ENCODE measurements around the gene SPATA3. TPM values are rescaled to one million over a fixed set of nuclear protein-coding genes. Genes with fewer than 3 reads are reported as not detected.

Gene SPATA3
- total and polyA plus RNA-seq, 2 of the 13 experiments (the other 11 are each of a cell fraction or from before 2014, with no cell fraction given): not detected

DNA sequence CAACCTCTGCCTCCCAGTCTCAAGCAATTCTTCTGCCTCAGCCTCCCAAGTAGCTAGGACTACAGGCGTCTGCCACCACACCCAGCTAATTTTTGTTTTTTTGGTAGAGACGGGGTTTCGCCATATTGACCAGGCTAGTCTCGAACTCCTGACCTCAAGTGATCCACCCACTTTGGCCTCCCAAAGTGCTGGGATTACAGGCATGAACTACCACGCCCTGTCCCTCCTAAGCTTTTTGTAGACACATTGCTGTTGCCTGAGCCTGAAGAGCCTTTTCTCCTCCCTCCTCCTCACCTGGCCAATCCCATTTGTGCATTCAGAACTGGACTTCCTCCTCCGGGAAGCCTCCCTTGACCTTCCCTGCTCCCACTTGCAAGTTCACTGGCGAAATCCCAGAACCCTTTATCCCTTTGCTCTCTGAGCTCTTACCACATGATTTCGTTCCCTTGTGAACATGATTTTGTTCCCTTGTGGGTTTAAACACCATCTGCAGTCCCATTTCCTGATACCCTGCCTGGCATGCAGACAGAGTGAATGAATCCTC is 44.0 kb downstream of the SPATA3 start (continued):
- TF ChIP-seq ZNF558 (CRISPR knock-in tag; IDR thresholded peaks at IDR 0.05; ENCODE audit: borderline replicate concordance): no peak
- peak; percentile 51; the same call in 1 of the 2 replicates for TF ChIP-seq NFYC (CRISPR knock-in tag; IDR thresholded peaks at IDR 0.05)
- peak; percentile 71 for TF ChIP-seq ZNF7 (CRISPR knock-in tag; IDR thresholded peaks at IDR 0.05)
- TF ChIP-seq ZSCAN12 (CRISPR knock-in tag; IDR thresholded peaks at IDR 0.05): no peak
- TF ChIP-seq KLF6 (CRISPR knock-in tag; IDR thresholded peaks at IDR 0.05): no peak
- TF ChIP-seq, protein P1, sequence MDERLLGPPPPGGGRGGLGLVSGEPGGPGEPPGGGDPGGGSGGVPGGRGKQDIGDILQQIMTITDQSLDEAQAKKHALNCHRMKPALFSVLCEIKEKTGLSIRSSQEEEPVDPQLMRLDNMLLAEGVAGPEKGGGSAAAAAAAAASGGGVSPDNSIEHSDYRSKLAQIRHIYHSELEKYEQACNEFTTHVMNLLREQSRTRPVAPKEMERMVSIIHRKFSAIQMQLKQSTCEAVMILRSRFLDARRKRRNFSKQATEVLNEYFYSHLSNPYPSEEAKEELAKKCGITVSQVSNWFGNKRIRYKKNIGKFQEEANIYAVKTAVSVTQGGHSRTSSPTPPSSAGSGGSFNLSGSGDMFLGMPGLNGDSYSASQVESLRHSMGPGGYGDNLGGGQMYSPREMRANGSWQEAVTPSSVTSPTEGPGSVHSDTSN (CRISPR knock-in tag; IDR thresholded peaks at IDR 0.05): no peak
- TF ChIP-seq SUZ12 (IDR thresholded peaks at IDR 0.05; ENCODE audit: low read depth, low read length): no peak
- no peak for TF ChIP-seq ATF7-NPFF (CRISPR knock-in tag; IDR thresholded peaks at IDR 0.05; ENCODE audit: low read depth)
- TF ChIP-seq, protein P2, sequence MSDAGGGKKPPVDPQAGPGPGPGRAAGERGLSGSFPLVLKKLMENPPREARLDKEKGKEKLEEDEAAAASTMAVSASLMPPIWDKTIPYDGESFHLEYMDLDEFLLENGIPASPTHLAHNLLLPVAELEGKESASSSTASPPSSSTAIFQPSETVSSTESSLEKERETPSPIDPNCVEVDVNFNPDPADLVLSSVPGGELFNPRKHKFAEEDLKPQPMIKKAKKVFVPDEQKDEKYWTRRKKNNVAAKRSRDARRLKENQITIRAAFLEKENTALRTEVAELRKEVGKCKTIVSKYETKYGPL (CRISPR knock-in tag; IDR thresholded peaks at IDR 0.05): no peak
- no peak for TF ChIP-seq MIXL1 (CRISPR knock-in tag; IDR thresholded peaks at IDR 0.05)
- no peak; the same call in 1 of the 2 replicates for TF ChIP-seq GABPB1 (CRISPR knock-in tag; IDR thresholded peaks at IDR 0.05)
- TF ChIP-seq, protein P3, sequence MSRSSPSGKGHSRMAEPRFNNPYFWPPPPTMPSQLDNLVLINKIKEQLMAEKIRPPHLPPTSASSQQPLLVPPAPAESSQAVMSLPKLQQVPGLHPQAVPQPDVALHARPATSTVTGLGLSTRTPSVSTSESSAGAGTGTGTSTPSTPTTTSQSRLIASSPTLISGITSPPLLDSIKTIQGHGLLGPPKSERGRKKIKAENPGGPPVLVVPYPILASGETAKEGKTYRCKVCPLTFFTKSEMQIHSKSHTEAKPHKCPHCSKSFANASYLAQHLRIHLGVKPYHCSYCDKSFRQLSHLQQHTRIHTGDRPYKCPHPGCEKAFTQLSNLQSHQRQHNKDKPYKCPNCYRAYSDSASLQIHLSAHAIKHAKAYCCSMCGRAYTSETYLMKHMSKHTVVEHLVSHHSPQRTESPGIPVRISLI (CRISPR knock-in tag; IDR thresholded peaks at IDR 0.05; ENCODE audit: borderline replicate concordance): peak; percentile 68
- TF ChIP-seq SKI (IDR thresholded peaks at IDR 0.05; ENCODE audit: partially characterized antibody): peak; percentile 47
- no peak; the same call in 1 of the 2 replicates for TF ChIP-seq FOXC1 (CRISPR knock-in tag; IDR thresholded peaks at IDR 0.05; ENCODE audit: borderline replicate concordance)
- no peak for TF ChIP-seq GPN1 (CRISPR knock-in tag; IDR thresholded peaks at IDR 0.05; ENCODE audit: borderline replicate concordance)
- peak; percentile 99 for TF ChIP-seq ZFP36 (IDR thresholded peaks at IDR 0.05; ENCODE audit: borderline replicate concordance, low read depth, low read length, partially characterized antibody)
- TF ChIP-seq SRF (IDR thresholded peaks at IDR 0.05; ENCODE audit: low read depth, low read length): no peak
- TF ChIP-seq HOXA3 (CRISPR knock-in tag; IDR thresholded peaks at IDR 0.05): no peak
- TF ChIP-seq POLR2A (IDR thresholded peaks at IDR 0.05; ENCODE audit: insufficient read depth in 1 of 2, low read depth in 2 of 2, low read length in 2 of 2): peak in 1 of 2 experiments; percentile 55; a peak in 2 of 4 replicates
- TF ChIP-seq ZNF367 (CRISPR knock-in tag; IDR thresholded peaks at IDR 0.05; ENCODE audit: borderline replicate concordance): no peak
- TF ChIP-seq, protein P4, sequence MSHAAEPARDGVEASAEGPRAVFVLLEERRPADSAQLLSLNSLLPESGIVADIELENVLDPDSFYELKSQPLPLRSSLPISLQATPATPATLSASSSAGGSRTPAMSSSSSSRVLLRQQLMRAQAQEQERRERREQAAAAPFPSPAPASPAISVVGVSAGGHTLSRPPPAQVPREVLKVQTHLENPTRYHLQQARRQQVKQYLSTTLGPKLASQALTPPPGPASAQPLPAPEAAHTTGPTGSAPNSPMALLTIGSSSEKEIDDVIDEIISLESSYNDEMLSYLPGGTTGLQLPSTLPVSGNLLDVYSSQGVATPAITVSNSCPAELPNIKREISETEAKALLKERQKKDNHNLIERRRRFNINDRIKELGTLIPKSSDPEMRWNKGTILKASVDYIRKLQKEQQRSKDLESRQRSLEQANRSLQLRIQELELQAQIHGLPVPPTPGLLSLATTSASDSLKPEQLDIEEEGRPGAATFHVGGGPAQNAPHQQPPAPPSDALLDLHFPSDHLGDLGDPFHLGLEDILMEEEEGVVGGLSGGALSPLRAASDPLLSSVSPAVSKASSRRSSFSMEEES (CRISPR knock-in tag; IDR thresholded peaks at IDR 0.05): peak; percentile 62; the same call in 1 of the 2 replicates
- TF ChIP-seq, protein P5, sequence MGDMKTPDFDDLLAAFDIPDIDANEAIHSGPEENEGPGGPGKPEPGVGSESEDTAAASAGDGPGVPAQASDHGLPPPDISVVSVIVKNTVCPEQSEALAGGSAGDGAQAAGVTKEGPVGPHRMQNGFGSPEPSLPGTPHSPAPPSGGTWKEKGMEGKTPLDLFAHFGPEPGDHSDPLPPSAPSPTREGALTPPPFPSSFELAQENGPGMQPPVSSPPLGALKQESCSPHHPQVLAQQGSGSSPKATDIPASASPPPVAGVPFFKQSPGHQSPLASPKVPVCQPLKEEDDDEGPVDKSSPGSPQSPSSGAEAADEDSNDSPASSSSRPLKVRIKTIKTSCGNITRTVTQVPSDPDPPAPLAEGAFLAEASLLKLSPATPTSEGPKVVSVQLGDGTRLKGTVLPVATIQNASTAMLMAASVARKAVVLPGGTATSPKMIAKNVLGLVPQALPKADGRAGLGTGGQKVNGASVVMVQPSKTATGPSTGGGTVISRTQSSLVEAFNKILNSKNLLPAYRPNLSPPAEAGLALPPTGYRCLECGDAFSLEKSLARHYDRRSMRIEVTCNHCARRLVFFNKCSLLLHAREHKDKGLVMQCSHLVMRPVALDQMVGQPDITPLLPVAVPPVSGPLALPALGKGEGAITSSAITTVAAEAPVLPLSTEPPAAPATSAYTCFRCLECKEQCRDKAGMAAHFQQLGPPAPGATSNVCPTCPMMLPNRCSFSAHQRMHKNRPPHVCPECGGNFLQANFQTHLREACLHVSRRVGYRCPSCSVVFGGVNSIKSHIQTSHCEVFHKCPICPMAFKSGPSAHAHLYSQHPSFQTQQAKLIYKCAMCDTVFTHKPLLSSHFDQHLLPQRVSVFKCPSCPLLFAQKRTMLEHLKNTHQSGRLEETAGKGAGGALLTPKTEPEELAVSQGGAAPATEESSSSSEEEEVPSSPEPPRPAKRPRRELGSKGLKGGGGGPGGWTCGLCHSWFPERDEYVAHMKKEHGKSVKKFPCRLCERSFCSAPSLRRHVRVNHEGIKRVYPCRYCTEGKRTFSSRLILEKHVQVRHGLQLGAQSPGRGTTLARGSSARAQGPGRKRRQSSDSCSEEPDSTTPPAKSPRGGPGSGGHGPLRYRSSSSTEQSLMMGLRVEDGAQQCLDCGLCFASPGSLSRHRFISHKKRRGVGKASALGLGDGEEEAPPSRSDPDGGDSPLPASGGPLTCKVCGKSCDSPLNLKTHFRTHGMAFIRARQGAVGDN (CRISPR knock-in tag; IDR thresholded peaks at IDR 0.05): peak; percentile 25; the same call in 1 of the 2 replicates
- TF ChIP-seq TARDBP (CRISPR knock-in tag; IDR thresholded peaks at IDR 0.05): peak; percentile 75; the same call in 1 of the 2 replicates
- no peak for TF ChIP-seq ZNF329 (CRISPR knock-in tag; IDR thresholded peaks at IDR 0.05; ENCODE audit: low read depth)
